Loucy (cell line): Measurements from ENCODE around the gene NPAT.

Experiments
- H2AFZ ChIP-seq: fragments of 200-600 bp; sonication (generic); 2 replicates; pipeline ENCODE4 v1.6.0; 2016; ENCODE audit warnings: antibody characterized with exemption, mild to moderate bottlenecking, low read length, moderate library complexity
- H3F3A ChIP-seq: fragments of 200-600 bp; 2 replicates; pipeline ENCODE4 v1.6.0; 2016; ENCODE audit warnings: antibody characterized with exemption, low read depth, mild to moderate bottlenecking
- H3K27me3 ChIP-seq: fragments of 200-600 bp; sonication (generic); 2 replicates; pipeline ENCODE4 v1.6.1; 2014; ENCODE audit warnings: low read length, mild to moderate bottlenecking; ENCODE audit not compliant: insufficient read depth, poor library complexity, severe bottlenecking
- H3K36me3 ChIP-seq: fragments of 200-600 bp; sonication (generic); 2 replicates; pipeline ENCODE4 v1.6.1; 2016; ENCODE audit warnings: low read length; ENCODE audit not compliant: insufficient read depth
- H3K4me1 ChIP-seq: fragments of 200-600 bp; sonication (generic); 2 replicates; pipeline ENCODE4 v1.5.1; 2014; ENCODE audit warnings: low read length, mild to moderate bottlenecking; ENCODE audit not compliant: insufficient read depth, poor library complexity, severe bottlenecking
- H3K4me2 ChIP-seq: fragments of 200-600 bp; sonication (generic); 2 replicates; pipeline ENCODE4 v1.6.0; 2014; ENCODE audit warnings: antibody characterized with exemption, low read length, low read depth, mild to moderate bottlenecking; ENCODE audit not compliant: poor library complexity, severe bottlenecking
- H3K4me3 ChIP-seq: fragments of 200-600 bp; sonication (generic); 2 replicates; pipeline ENCODE4 v1.5.1; 2014; ENCODE audit warnings: low read length, mild to moderate bottlenecking, mixed read lengths; ENCODE audit not compliant: poor library complexity, severe bottlenecking
- H3K79me2 ChIP-seq: fragments of 200-600 bp; sonication (generic); 2 replicates; pipeline ENCODE4 v1.6.1; 2014; ENCODE audit warnings: low read length; ENCODE audit not compliant: insufficient read depth
- H3K9ac ChIP-seq: fragments of 200-600 bp; sonication (generic); 2 replicates; pipeline ENCODE4 v1.6.0; 2014; ENCODE audit warnings: mild to moderate bottlenecking, low read depth, low read length, moderate library complexity; ENCODE audit not compliant: poor library complexity, severe bottlenecking
- H3K9me2 ChIP-seq: fragments of 200-600 bp; sonication (generic); replicated peaks from 2 replicates; pipeline ENCODE4 v1.6.1; 2016; ENCODE audit warnings: low read depth, low read length, mixed read lengths
- H3K9me3 ChIP-seq: fragments of 200-600 bp; sonication (generic); 2 replicates; pipeline ENCODE4 v1.6.1; 2014; ENCODE audit warnings: mild to moderate bottlenecking, antibody characterized with exemption, low read length, low read depth; ENCODE audit not compliant: insufficient read depth
- H4K20me1 ChIP-seq: fragments of 200-600 bp; sonication (generic); 2 replicates; pipeline ENCODE4 v1.6.0; 2014; ENCODE audit warnings: antibody characterized with exemption, low read length, mild to moderate bottlenecking; ENCODE audit not compliant: insufficient read depth, poor library complexity, severe bottlenecking
- EZH2phosphoT487 ChIP-seq: fragments of 200-600 bp; IDR thresholded peaks from 2 replicates; pipeline ENCODE4 v1.6.1; 2018; ENCODE audit warnings: antibody characterized with exemption, mild to moderate bottlenecking, moderate library complexity, borderline replicate concordance
- TF ChIP-seq, protein P1 (sequence below): fragments of 200-600 bp; sonication (generic); conservative IDR thresholded peaks from 2 replicates; pipeline ENCODE4 v1.5.1; 2014; ENCODE audit warnings: mild to moderate bottlenecking, antibody characterized with exemption, low read length

The NPAT gene

DNA sequence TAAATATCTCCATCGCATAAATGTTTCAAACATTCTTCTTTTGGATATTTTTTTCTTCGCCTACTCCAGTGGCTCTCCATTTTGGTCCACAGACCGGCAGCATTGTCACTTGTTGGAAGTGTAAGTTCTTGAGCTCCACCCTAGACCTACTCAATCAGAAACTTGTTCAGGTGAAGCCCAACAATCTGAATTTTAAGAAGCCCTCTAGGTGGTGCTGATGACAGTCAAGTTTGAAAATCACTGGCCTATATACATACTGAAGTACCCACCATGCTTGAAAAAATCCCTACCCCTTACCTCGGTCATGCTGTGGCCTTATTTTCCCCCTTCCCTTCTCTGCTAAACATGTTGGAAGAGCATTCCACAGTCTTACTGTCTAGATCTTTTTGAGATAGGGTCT is 111.3 kb downstream of the NPAT start:
- no peak overlapping the region for H2AFZ ChIP-seq
- no peaks in the 10 kb centered on the region for H4K20me1 ChIP-seq
- H3F3A ChIP-seq = no peaks in the 10 kb centered on the region
- H3K79me2 ChIP-seq = no peaks in the 10 kb centered on the region
- H3K9me2 ChIP-seq = no peaks in the 10 kb centered on the region
- H3K9ac ChIP-seq = no peak overlapping the region
- no peak overlapping the region for H3K4me3 ChIP-seq
- H3K4me1 ChIP-seq = no peaks in the 10 kb centered on the region
- TF ChIP-seq, protein P1, sequence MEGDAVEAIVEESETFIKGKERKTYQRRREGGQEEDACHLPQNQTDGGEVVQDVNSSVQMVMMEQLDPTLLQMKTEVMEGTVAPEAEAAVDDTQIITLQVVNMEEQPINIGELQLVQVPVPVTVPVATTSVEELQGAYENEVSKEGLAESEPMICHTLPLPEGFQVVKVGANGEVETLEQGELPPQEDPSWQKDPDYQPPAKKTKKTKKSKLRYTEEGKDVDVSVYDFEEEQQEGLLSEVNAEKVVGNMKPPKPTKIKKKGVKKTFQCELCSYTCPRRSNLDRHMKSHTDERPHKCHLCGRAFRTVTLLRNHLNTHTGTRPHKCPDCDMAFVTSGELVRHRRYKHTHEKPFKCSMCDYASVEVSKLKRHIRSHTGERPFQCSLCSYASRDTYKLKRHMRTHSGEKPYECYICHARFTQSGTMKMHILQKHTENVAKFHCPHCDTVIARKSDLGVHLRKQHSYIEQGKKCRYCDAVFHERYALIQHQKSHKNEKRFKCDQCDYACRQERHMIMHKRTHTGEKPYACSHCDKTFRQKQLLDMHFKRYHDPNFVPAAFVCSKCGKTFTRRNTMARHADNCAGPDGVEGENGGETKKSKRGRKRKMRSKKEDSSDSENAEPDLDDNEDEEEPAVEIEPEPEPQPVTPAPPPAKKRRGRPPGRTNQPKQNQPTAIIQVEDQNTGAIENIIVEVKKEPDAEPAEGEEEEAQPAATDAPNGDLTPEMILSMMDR = peak; percentile 36
- TF ChIP-seq EZH2phosphoT487 = no peak
- H3K36me3 ChIP-seq = no peaks in the 10 kb centered on the region; the same call in 1 of the 2 replicates
- H3K27me3 ChIP-seq = no peaks in the 10 kb centered on the region
- H3K9me3 ChIP-seq = no peaks in the 10 kb centered on the region
- no peak overlapping the region for H3K4me2 ChIP-seq
